ENCODE results near the gene HOXC13. TPM values are rescaled to one million over a fixed set of nuclear protein-coding genes. Genes with fewer than 3 reads are reported as not detected.

HOXC13 gene
- total RNA-seq, 4 donors from 2014 or later = not detected

GRCh38 chr12:53973236-53974042, 34.8 kb downstream of the HOXC13 start:
- Histone ChIP-seq H3K4me3 (peak overlapping the region in 1 of 2 donors; percentile 37), H3K27ac (no peak overlapping the region), H3K27me3 (peaks cover 100% of the 10 kb centered on the region), H3K4me1 (peaks cover 0 to 32% (median 14%) of the 10 kb centered on the region in 3 donors), H3K9me3 (no peaks in the 10 kb centered on the region), H3K36me3 (no peaks in the 10 kb centered on the region)
- WGBS, 2 donors (ENCODE audit: low coverage in 1 of 2) = 3 to 4% methylated on average over 18 to 24 of the region's 71 CpGs
- no peak for ATAC-seq
- TF ChIP-seq EP300 (IDR thresholded peaks at IDR 0.05) (no peak), POLR2AphosphoS5 (IDR thresholded peaks at IDR 0.05) (no peak), POLR2A (IDR thresholded peaks at IDR 0.05) (no peak), CTCF (IDR thresholded peaks at IDR 0.05) (no peak)

DNA sequence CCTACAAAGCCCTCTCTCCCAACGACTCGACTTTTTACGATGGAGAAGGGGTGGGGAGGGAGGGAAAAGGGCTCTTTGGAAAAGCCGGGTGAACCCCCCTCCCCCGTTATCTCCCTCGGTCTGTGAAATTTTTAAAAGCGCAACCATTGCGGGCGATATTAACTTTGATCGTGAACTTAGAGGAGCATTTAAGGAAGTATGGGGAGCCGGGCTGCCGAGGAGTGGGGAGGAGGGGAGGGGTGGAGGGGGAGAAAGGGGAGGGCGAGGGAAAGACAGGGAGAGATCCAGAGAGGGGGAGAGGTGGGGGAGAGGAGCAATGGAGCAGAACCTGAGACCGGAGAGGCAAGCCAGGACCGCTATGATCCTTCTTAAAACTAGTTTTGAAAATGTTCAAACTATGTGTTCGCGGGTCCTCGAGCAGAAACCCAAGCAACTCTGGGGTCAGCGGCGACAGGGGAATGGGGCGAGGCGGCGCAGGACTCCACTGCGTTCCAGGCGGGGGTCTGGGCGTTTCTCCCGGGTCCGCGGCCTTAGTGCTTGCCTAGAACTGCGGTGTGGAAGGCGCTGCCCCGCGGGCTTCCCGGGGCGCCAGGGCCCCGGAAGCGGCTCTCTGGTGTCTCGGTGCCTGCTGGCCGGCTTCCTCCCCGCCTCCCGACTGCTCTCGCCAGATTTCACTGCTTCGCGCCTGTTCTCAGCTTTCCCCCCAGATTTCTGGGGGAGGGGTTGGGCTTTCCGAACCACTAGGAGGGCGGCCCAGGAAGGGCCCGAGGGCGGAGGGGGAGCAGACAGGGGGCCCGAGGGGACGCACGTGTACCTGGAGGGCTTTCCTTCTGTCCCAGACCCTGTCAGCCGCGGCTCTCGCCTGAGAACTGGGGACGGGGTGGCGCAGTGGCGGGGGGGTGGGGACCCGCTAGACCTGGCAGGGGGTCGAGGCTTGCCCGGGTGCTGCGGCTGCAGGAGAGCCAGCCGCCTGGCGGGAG, 35.7 kb downstream of the HOXC13 start, which contains the start of gene HOTAIR:
Gene HOTAIR, minus strand, starts transcription at position 871 of the 980 bp plus-strand sequence.
- peaks cover 100% of the 10 kb centered on the region for H3K27me3 ChIP-seq
- whole genome bisulfite sequencing, 2 donors (ENCODE audit: low coverage in 1 of 2) = 4% methylated on average over 11 to 17 of the region's 63 CpGs
- no peak for ATAC-seq
- H3K36me3 ChIP-seq = no peaks in the 10 kb centered on the region
- H3K4me1 ChIP-seq = peaks cover 0 to 32% (median 14%) of the 10 kb centered on the region in 3 donors
- TF ChIP-seq POLR2A (IDR thresholded peaks at IDR 0.05) (no peak), EP300 (IDR thresholded peaks at IDR 0.05) (no peak), POLR2AphosphoS5 (IDR thresholded peaks at IDR 0.05) (no peak), CTCF (IDR thresholded peaks at IDR 0.05) (no peak)
- H3K9me3 ChIP-seq = no peaks in the 10 kb centered on the region
- H3K4me3 ChIP-seq = peak within 1 kb of the TSS in 1 of 2 donors; percentile 37
- no peak within 1 kb of the TSS for H3K27ac ChIP-seq

DNA sequence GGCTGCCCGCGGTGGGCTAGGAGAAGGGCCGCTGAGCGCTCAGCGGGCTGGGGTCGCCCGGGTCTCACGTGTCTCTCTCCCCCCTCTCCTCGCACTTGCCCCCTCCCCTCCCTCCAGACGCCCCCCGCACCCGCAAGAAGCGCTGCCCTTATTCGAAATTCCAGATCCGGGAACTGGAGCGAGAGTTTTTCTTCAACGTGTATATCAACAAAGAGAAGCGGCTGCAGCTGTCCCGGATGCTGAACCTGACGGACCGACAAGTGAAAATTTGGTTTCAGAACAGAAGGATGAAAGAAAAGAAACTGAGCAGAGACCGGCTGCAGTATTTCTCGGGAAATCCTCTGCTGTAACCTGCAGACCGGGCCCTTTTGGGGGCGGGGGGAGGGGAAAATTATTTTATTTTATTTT, 36.4 kb downstream of the HOXC13 start:
- no peaks in the 10 kb centered on the region for H3K36me3 ChIP-seq
- no peak for TF ChIP-seq POLR2AphosphoS5 (IDR thresholded peaks at IDR 0.05)
- no peak for TF ChIP-seq POLR2A (IDR thresholded peaks at IDR 0.05)
- no peak for TF ChIP-seq EP300 (IDR thresholded peaks at IDR 0.05)
- no peak for TF ChIP-seq CTCF (IDR thresholded peaks at IDR 0.05)
- no peak overlapping the region for H3K27ac ChIP-seq
- H3K4me3 ChIP-seq = peak overlapping the region in 1 of 2 donors; percentile 37
- H3K27me3 ChIP-seq = peaks cover 100% of the 10 kb centered on the region
- H3K4me1 ChIP-seq = peaks cover 0 to 32% (median 14%) of the 10 kb centered on the region in 3 donors
- 2% methylated on average over 11 of the region's 25 CpGs; no CpG with 5 or more reads in 1 of the 2 donors for WGBS, 2 donors (ENCODE audit: low coverage in 1 of 2)
- ATAC-seq = no peak
- no peaks in the 10 kb centered on the region for H3K9me3 ChIP-seq

GRCh38 chr12:53975479-53976152, 37.0 kb downstream of the HOXC13 start:
- 13% methylated on average over 17 to 23 of the region's 31 CpGs for WGBS, 2 donors (ENCODE audit: low coverage in 1 of 2)
- H3K27me3 ChIP-seq = peaks cover 100% of the 10 kb centered on the region

More at GRCh38 chr12:53975479-53976152, 37.0 kb downstream of the HOXC13 start:
- Histone ChIP-seq H3K4me1 (peaks cover 0 to 32% (median 14%) of the 10 kb centered on the region in 3 donors), H3K9me3 (no peaks in the 10 kb centered on the region), H3K36me3 (no peaks in the 10 kb centered on the region), H3K27ac (no peak overlapping the region), H3K4me3 (peak overlapping the region in 1 of 2 donors; percentile 37)
- ATAC-seq = no peak
- TF ChIP-seq POLR2AphosphoS5 (IDR thresholded peaks at IDR 0.05) = no peak

Measured in gastroesophageal sphincter (tissue), 4 donors.